Measurements from ENCODE around the gene EIF2AK2. TPM values are rescaled to one million over a fixed set of nuclear protein-coding genes. Genes with fewer than 3 reads are reported as not detected.

EIF2AK2 gene
- total RNA-seq, 1 experiment from 2014 or later: 41.7 TPM

GRCh38 chr2:37098416-37099118 is 58.2 kb downstream of the EIF2AK2 start:
- peaks cover 15% of the 10 kb centered on the region for H3K36me3 Mint-ChIP-seq (ENCODE audit: insufficient read depth, unreplicated experiment)
- Histone ChIP-seq H3K4me3 (ENCODE audit: low read depth, low read length) (no peak overlapping the region), H3K27me3 (replicated peaks; ENCODE audit: control insufficient read depth, insufficient read depth, low read length) (no peaks in the 10 kb centered on the region), H3K4me1 (no peaks in the 10 kb centered on the region; the same call in 1 of the 2 replicates), H3K36me3 (ENCODE audit: control insufficient read depth, insufficient read depth, low read length) (no peaks in the 10 kb centered on the region), H3K9me3 (no peaks in the 10 kb centered on the region)
- no peak for TF ChIP-seq CTCF (IDR thresholded peaks at IDR 0.05; ENCODE audit: insufficient read depth in 1 of 2, low read depth in 1 of 2, low read length in 1 of 2, severe bottlenecking in 1 of 2, unreplicated experiment in 1 of 2)
- no peak for DNase-seq
- BruUV-seq (replicated peaks): no TSS peak
- intact Hi-C loops (cut with micrococcal nuclease; ENCODE audit: unreplicated experiment): no loop called here
- no peak overlapping the region for H3K27ac Mint-ChIP-seq (ENCODE audit: unreplicated experiment)
- ChIA-PET CTCF (no interaction called here), POLR2A (no interaction called here)
- H3K4me3 Mint-ChIP-seq (ENCODE audit: unreplicated experiment): no peak overlapping the region
- no peaks in the 10 kb centered on the region for H3K4me1 Mint-ChIP-seq (ENCODE audit: low read depth, unreplicated experiment)
- no peaks in the 10 kb centered on the region for H3K9me3 Mint-ChIP-seq (ENCODE audit: unreplicated experiment)
- no peaks in the 10 kb centered on the region for H3K27me3 Mint-ChIP-seq (ENCODE audit: insufficient read depth, unreplicated experiment)

GRCh38 chr2:37096568-37096967 is 60.2 kb downstream of the EIF2AK2 start:
- Histone ChIP-seq H3K4me3 (ENCODE audit: low read depth, low read length) (no peak overlapping the region), H3K36me3 (ENCODE audit: control insufficient read depth, insufficient read depth, low read length) (no peaks in the 10 kb centered on the region; the same call in 1 of the 2 replicates), H3K27me3 (replicated peaks; ENCODE audit: control insufficient read depth, insufficient read depth, low read length) (no peaks in the 10 kb centered on the region), H3K9me3 (no peaks in the 10 kb centered on the region), H3K4me1 (no peaks in the 10 kb centered on the region)
- H3K9me3 Mint-ChIP-seq (ENCODE audit: unreplicated experiment): no peaks in the 10 kb centered on the region
- no peak overlapping the region for H3K27ac Mint-ChIP-seq (ENCODE audit: unreplicated experiment)
- intact Hi-C loops (cut with micrococcal nuclease; ENCODE audit: unreplicated experiment): no loop called here
- H3K4me1 Mint-ChIP-seq (ENCODE audit: low read depth, unreplicated experiment): no peaks in the 10 kb centered on the region
- POLR2A ChIA-PET: no interaction called here
- no peak overlapping the region for H3K4me3 Mint-ChIP-seq (ENCODE audit: unreplicated experiment)
- no TSS peak for BruUV-seq (replicated peaks)
- no peak for DNase-seq
- CTCF ChIA-PET: no interaction called here
- H3K27me3 Mint-ChIP-seq (ENCODE audit: insufficient read depth, unreplicated experiment): no peaks in the 10 kb centered on the region
- H3K36me3 Mint-ChIP-seq (ENCODE audit: insufficient read depth, unreplicated experiment): peaks cover 15% of the 10 kb centered on the region
- no peak for TF ChIP-seq CTCF (IDR thresholded peaks at IDR 0.05; ENCODE audit: insufficient read depth in 1 of 2, low read depth in 1 of 2, low read length in 1 of 2, severe bottlenecking in 1 of 2, unreplicated experiment in 1 of 2)

GRCh38 chr2:37091873-37092272 is 64.9 kb downstream of the EIF2AK2 start:
- Histone ChIP-seq H3K9me3 (no peaks in the 10 kb centered on the region), H3K4me1 (no peaks in the 10 kb centered on the region), H3K36me3 (ENCODE audit: control insufficient read depth, insufficient read depth, low read length) (no peaks in the 10 kb centered on the region; the same call in 1 of the 2 replicates), H3K4me3 (ENCODE audit: low read depth, low read length) (no peak overlapping the region), H3K27me3 (replicated peaks; ENCODE audit: control insufficient read depth, insufficient read depth, low read length) (no peaks in the 10 kb centered on the region)
- Mint-ChIP-seq H3K27me3 (ENCODE audit: insufficient read depth, unreplicated experiment) (no peaks in the 10 kb centered on the region), H3K9me3 (ENCODE audit: unreplicated experiment) (no peaks in the 10 kb centered on the region), H3K4me1 (ENCODE audit: low read depth, unreplicated experiment) (peaks cover 8% of the 10 kb centered on the region), H3K4me3 (ENCODE audit: unreplicated experiment) (no peak overlapping the region), H3K36me3 (ENCODE audit: insufficient read depth, unreplicated experiment) (peaks cover 16% of the 10 kb centered on the region), H3K27ac (ENCODE audit: unreplicated experiment) (no peak overlapping the region)
- POLR2A ChIA-PET: no interaction called here
- intact Hi-C loops (cut with micrococcal nuclease; ENCODE audit: unreplicated experiment): no loop called here
- DNase-seq: no peak
- no TSS peak for BruUV-seq (replicated peaks)
- TF ChIP-seq CTCF (IDR thresholded peaks at IDR 0.05; ENCODE audit: insufficient read depth in 1 of 2, low read depth in 1 of 2, low read length in 1 of 2, severe bottlenecking in 1 of 2, unreplicated experiment in 1 of 2): no peak
- CTCF ChIA-PET: no interaction called here
